Stimulated activated CD4-positive, alpha-beta T cell treated with anti-CD3 and anti-CD28 coated beads, TNF-alpha, amount 100 ng/mL, for 48 hours (primary cell): ENCODE measurements around the gene GBP2.
"Not testable (repeated sequence)": the region's sequence is repeated elsewhere in the genome, so short reads cannot be mapped to it uniquely, and the experiment has no call there.

Experiments
- DNase-seq, 3 donors: peaks; one replicate each; pipeline ENCODE4 v3.0.0-alpha.2; 2020; ENCODE audit warnings: low read depth in 3 of 3

Gene GBP2, protein sequence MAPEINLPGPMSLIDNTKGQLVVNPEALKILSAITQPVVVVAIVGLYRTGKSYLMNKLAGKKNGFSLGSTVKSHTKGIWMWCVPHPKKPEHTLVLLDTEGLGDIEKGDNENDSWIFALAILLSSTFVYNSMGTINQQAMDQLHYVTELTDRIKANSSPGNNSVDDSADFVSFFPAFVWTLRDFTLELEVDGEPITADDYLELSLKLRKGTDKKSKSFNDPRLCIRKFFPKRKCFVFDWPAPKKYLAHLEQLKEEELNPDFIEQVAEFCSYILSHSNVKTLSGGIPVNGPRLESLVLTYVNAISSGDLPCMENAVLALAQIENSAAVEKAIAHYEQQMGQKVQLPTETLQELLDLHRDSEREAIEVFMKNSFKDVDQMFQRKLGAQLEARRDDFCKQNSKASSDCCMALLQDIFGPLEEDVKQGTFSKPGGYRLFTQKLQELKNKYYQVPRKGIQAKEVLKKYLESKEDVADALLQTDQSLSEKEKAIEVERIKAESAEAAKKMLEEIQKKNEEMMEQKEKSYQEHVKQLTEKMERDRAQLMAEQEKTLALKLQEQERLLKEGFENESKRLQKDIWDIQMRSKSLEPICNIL

GRCh38 chr1:89125913-89126580, at the start of gene GBP2:
TSS of gene GBP2 (minus strand) at chr1:89126114. CDS start at chr1:89121966, 4,148 bp downstream.
- DNase-seq = no peak

DNA sequence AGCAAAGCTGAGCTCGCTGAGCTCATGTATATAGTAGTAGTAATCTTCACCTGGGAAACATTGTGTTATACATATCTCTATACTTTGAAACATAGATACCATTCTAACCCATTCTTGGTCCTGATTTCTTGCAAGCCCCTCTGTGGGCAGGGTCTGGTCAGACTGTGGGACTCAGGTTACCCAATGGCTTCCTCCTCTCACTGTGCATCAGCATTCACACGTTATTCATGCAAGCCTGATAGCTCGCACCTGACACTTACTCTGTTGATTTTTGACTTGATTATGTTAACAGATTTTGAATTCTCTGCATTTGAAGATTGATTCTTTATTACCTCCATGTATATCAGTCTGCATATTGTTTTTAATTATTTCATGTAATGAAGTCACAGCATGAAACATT, 48.6 kb upstream of the GBP2 start:
- no peak for DNase-seq

GRCh38 chr1:89172468-89173143, 46.7 kb upstream of the GBP2 start:
- DNase-seq = no peak

- no peak for DNase-seq
Measured at GRCh38 chr1:89171067-89171438, 45.1 kb upstream of the GBP2 start.

- DNase-seq = no peak
Measured at GRCh38 chr1:89170170-89171066, 44.5 kb upstream of the GBP2 start.

DNA sequence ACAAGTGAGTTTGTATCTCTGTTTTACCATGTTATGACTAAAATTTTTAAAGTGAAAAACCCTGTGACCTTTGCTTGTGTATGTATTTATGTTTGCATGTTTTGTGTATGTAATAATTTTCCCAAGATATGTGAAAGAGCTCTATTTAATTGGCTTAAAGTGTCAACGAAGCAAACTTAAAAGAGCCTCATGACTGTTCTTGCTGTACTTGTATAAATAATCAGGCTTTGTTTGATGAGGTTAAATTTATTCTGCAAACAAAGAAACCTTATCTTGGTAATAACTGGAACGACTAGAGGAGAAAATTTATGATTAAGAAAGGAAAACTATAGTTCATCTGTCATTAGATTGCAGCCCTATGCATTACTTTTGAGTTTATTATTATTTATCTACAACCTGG, 43.3 kb upstream of the GBP2 start:
- DNase-seq = no peak

- no peak for DNase-seq
Measured at GRCh38 chr1:89167590-89168230, 41.8 kb upstream of the GBP2 start.

DNA sequence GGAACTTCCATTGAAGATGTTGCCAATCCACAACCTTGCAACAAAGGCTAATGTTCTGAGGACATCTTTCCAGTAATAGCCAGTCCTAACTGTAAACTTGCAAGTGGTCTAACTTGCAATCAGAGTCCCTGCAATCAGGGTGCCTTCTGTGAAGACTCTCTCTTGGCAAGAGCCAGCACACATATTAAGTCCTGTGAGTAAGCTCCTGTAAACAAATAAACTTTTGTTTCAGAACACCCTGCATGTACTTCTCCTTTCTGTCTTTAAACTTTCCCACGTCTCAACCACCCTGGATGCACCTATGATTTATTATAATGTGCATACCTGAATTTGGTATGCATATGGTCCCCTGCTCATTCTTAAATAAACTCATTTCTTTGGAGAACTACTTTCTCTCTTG, 40.8 kb upstream of the GBP2 start:
- DNase-seq = no peak

DNA sequence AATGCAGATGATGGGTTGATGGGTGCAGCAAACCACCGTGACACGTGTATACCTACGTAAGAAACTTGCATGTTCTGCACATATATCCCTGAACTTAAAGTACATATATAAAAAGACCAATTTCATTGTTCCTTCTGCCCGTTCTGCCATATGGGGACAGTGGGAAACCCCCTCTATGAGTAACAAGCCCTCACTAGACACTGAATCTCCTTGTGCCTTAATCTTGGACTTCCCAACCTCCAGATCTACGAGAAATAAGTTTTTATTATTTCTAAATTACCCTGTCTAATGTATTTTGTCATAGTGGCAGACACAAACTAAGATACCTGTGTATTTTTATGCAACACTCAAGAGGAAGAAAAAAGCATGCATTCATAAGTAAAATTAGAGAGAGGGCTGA, 39.9 kb upstream of the GBP2 start:
- DNase-seq = no peak

- DNase-seq = no peak
Measured at GRCh38 chr1:89151047-89151446, 25.1 kb upstream of the GBP2 start.

- no peak for DNase-seq
Measured at GRCh38 chr1:89149976-89150375, 24.1 kb upstream of the GBP2 start.

DNA sequence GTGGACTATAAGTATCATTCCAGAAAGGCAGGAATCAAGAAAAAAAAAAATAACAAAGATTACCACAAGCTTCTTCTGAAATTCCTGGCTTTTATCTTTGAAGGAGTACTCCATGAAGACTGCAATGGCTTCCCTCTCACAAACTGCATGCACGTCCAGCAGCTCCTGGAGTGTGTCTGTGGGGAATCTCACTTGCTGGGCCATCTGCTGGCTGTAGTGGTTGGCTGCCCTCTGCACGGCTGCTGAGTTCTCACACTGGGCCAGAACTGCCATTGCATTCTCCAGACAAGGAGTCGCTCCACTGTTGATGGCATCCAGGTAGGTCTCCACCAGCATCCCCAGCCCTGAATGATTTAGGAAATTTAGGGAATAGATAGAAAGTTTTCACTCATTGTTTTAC, 23.3 kb upstream of the GBP2 start:
- no peak for DNase-seq

- DNase-seq = no peak
Measured at GRCh38 chr1:89147678-89148658, 22.1 kb upstream of the GBP2 start.

- no peak for DNase-seq
Measured at GRCh38 chr1:89146721-89147120, 20.8 kb upstream of the GBP2 start.

DNA sequence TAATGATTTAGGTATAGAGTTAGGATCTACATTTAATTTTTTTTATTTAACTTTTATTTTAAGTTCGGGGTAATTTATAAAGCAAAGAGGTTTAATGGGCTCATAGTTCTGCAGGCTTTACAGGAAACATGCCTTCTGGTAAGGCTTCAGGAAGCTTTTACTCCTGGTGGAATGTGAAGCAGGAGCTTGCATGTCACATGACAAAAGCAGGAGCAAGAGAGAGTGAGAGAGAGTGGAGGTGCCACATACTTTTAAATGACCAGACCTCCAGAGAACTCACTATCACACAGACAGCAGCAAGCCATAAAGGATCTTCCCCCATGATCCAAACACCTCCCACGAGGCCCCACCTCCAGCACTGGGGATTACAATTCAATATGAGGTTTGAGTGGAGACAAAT, 17.6 kb upstream of the GBP2 start:
- no peak for DNase-seq

DNA sequence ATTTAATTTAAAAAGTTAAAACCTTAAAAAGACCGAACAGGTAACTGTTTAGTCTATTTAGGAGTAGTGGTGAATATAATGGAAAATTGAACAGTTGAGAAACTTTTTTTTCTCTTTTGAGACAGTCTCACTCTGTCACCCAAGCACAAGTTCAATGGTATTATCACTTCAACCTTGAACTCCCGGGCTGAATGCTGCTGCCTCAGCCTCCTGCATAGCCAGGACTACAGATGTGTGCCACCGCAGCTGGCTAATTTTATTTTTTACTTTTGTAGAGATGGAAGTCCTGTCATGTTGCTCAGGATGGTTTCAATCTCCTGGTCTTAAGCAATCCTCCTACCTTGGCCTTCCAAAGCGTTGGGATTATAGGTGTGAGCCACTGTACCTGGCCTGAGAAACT, 16.2 kb upstream of the GBP2 start:
- DNase-seq = no peak

DNA sequence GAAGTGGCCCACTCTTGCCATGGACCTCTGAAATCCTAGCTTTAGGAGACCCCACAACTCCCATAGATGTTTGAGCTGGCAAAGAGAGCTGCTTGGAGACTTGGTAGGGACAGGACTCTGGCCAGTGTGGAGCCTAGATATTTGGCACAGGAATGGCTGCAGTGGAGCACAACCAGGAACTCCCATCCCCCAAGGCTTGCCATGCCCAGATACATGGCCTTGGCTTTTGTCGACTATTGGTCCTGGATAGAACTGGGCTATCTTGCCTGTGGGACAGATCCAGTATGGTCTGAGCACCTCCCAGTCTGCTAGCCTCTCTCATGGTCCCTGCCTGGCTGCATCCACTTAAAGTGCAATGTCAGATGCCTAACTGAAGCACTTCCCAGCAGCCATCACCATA, 7.8 kb upstream of the GBP2 start:
- DNase-seq = no peak

DNA sequence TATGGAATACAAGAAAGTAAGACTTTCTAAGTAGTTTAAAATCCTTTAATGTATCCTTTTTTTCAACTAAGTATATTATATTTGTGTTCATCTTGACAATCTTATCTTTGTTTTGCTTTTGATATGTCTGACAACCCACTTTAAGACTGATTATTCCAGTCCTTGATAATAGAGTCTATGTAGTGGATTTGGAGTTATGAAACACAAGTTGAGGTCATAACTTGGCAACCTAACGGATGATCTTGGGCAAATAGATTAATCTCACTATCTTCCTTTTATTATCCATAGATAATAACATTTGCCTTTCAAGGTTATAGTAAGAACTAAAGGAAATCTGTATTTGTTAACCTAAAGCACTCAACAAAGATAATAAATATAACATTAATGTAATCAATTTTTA, 4.8 kb upstream of the GBP2 start:
- DNase-seq = no peak

GRCh38 chr1:89129911-89130310, 4.0 kb upstream of the GBP2 start:
- DNase-seq = no peak

- DNase-seq = not testable (repeated sequence)
Measured at GRCh38 chr1:89128003-89128458, 2.1 kb upstream of the GBP2 start.
